ENCODE data around the gene UBE2E2.

The UBE2E2 gene

DNA sequence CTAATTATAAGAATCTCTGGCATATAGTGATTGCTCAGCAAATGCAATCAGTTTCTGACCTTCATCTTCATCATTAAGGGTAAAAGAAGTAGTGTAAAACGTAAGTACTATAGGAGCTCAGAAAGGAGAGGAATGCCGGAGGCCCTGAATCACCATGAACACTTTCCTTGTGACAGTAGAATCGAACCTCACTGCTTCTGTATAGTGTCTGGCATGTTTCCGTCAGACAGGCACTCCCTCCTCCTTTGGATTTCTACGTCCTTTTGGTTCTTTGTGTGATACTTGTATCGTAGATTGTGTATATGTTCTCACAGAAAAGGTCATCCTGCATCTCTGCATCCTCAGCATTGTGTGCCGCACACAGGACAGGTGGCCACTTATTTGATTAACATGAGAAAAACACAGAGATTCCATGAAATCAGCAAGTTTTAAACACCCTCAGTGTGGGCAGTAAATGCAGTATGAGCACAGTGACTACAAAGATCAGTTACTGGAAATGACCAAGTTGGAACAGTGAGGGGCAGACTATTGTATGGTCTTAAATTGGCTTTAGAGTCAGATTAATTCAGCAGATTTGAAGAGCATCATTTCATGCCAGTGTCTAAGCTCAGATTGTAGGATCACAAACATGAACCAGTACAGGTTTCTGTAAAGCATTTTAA, 234.5 kb downstream of the UBE2E2 start:
- TF ChIP-seq ZBTB7A (IDR thresholded peaks at IDR 0.05; ENCODE audit: low read depth), result no peak
- TF ChIP-seq CREB1 (IDR thresholded peaks at IDR 0.05; ENCODE audit: low read depth), result no peak
- TF ChIP-seq REST (IDR thresholded peaks at IDR 0.05; ENCODE audit: low read depth), result no peak
- no peak for TF ChIP-seq TAF1 (IDR thresholded peaks at IDR 0.05; ENCODE audit: low read depth)
- TF ChIP-seq EGR1 (IDR thresholded peaks at IDR 0.05), result no peak
- no peak for TF ChIP-seq USF1 (IDR thresholded peaks at IDR 0.05)

- no peak for TF ChIP-seq MAX (IDR thresholded peaks at IDR 0.05)
- no peak for TF ChIP-seq CEBPB (IDR thresholded peaks at IDR 0.05)
- TF ChIP-seq YY1 (IDR thresholded peaks at IDR 0.05; ENCODE audit: low read depth), result no peak
- no peak for TF ChIP-seq REST (IDR thresholded peaks at IDR 0.05; ENCODE audit: low read depth)
- no peak for TF ChIP-seq TCF12 (IDR thresholded peaks at IDR 0.05; ENCODE audit: low read depth)
- no peak for TF ChIP-seq ZBTB7A (IDR thresholded peaks at IDR 0.05; ENCODE audit: low read depth)
- TF ChIP-seq RAD21 (IDR thresholded peaks at IDR 0.05; ENCODE audit: low read depth), result no peak
- no peak for TF ChIP-seq NFIC (IDR thresholded peaks at IDR 0.05)
- TF ChIP-seq TEAD4 (IDR thresholded peaks at IDR 0.05), result no peak
- no peak for TF ChIP-seq FOXM1 (IDR thresholded peaks at IDR 0.05; ENCODE audit: borderline replicate concordance, low read depth)
- no peak for TF ChIP-seq USF1 (IDR thresholded peaks at IDR 0.05)
- no peak for TF ChIP-seq TAF1 (IDR thresholded peaks at IDR 0.05; ENCODE audit: low read depth)
- TF ChIP-seq EP300 (IDR thresholded peaks at IDR 0.05; ENCODE audit: borderline replicate concordance), result no peak
- no peak for TF ChIP-seq EGR1 (IDR thresholded peaks at IDR 0.05)
- no peak for TF ChIP-seq CREB1 (IDR thresholded peaks at IDR 0.05; ENCODE audit: low read depth)
Measured at GRCh38 chr3:23438657-23439056, 235.5 kb downstream of the UBE2E2 start.

DNA sequence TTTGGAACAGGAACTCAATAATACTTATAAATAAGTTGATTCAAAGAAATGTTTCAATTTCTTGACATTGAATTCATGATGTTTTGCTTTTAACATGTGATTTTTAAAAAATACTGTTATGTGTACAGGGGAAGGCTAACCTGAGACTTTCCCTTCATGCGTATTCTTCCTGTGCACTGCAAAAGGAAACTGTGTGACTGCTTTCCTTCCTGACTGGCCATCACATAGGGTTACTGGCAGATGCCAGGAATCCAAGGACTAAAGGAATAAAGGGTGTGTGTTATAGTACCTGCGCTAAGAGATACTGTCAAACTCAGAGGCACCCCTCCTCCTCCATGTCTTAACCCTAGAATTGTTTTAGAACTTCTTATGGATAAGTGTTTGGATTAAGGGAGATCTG, 236.0 kb downstream of the UBE2E2 start:
- no peak for TF ChIP-seq EP300 (IDR thresholded peaks at IDR 0.05; ENCODE audit: borderline replicate concordance)
- TF ChIP-seq ZBTB7A (IDR thresholded peaks at IDR 0.05; ENCODE audit: low read depth), result no peak
- no peak for TF ChIP-seq YY1 (IDR thresholded peaks at IDR 0.05; ENCODE audit: low read depth)
- no peak for TF ChIP-seq EGR1 (IDR thresholded peaks at IDR 0.05)
- no peak for TF ChIP-seq RAD21 (IDR thresholded peaks at IDR 0.05; ENCODE audit: low read depth)
- no peak for TF ChIP-seq NFIC (IDR thresholded peaks at IDR 0.05)

DNA sequence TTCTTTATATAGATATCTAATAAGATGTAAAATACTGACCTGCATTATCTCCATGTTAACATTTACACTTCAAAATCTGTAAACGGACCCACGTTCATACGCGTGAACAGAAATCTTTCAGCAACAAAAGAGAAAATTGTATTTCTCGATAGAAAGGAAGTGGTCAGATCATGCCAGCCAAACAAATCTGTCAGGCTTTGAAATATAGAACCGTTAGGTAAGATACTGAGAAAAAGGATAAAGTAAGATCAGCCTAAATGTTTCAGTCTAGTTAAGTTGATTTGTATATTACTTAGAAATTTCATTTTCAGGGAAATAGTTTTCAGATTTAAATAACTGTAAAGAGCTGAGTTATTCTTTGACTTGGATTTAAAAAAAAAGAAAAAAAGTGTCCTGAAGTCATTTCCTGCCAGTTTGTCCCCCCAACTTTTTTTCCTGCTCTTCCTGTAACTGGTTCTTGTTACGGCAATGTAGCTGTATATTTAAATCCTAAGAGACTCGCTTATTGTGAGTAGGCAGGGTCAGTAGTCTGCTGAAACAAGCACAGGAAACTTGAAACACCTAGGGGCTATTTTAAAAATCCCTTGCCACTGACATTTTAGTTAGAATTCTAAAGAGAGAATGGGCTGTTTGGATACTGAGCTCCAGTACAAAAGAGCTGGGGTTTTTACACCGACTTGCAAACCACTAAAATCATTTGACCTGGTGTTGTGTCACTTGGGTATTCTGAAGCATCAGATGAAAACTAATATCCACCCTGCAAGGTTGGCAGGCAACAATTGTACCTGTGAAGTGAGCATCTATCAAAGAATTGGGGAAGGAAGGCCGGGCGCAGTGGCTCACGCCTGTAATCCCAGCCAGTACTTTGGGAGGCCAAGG, 237.5 kb downstream of the UBE2E2 start:
- TF ChIP-seq ZBTB7A (IDR thresholded peaks at IDR 0.05; ENCODE audit: low read depth) (no peak), RAD21 (IDR thresholded peaks at IDR 0.05; ENCODE audit: low read depth) (no peak), CEBPB (IDR thresholded peaks at IDR 0.05) (no peak)

DNA sequence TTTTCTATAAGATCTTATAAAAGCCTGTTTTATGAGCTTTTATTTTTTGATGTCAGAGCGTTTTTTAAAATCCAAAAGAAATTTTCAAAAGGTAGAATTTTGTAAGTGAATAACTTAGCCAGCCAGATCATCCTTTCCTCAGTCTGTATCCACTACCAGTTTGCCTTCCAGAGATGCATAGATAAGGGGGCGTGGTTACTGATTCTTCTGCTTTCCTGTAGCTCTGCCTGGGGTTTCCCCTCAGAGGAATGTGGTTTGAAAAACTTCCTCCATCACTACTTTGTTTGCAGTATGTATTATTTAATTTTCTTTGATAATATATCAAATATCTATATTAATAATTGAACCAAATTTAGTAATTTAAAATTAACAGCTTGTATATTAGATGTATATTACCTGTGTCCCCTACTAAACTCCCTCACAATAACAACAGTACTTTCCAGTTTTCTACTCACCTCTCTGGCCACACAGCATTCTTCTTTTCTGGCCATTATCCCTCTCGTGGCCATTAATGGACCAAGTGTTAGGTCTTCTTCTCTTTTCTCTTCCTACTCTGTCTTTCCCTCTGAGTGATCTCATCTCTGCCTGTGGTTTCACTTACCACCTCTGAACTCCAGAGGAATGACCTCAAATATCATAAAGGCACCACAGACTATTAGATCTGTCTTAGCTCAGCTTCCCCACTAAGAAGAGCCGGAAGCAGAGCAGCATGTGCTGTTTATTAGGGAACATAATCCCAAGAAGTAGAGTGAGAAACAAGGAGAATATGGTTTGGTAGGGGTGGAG, 239.7 kb downstream of the UBE2E2 start:
- TF ChIP-seq ZBTB7A (IDR thresholded peaks at IDR 0.05; ENCODE audit: low read depth) (no peak), TEAD4 (IDR thresholded peaks at IDR 0.05) (no peak), RAD21 (IDR thresholded peaks at IDR 0.05; ENCODE audit: low read depth) (no peak), REST (IDR thresholded peaks at IDR 0.05; ENCODE audit: low read depth) (no peak), FOXM1 (IDR thresholded peaks at IDR 0.05; ENCODE audit: borderline replicate concordance, low read depth) (no peak), TCF12 (IDR thresholded peaks at IDR 0.05; ENCODE audit: low read depth) (no peak), USF1 (IDR thresholded peaks at IDR 0.05) (no peak), TAF1 (IDR thresholded peaks at IDR 0.05; ENCODE audit: low read depth) (no peak), YY1 (IDR thresholded peaks at IDR 0.05; ENCODE audit: low read depth) (no peak), EP300 (IDR thresholded peaks at IDR 0.05; ENCODE audit: borderline replicate concordance) (no peak), EGR1 (IDR thresholded peaks at IDR 0.05) (no peak), MAX (IDR thresholded peaks at IDR 0.05) (no peak), NFIC (IDR thresholded peaks at IDR 0.05) (no peak)

Measured in Ishikawa (cell line).